GM12865 (cell line): ENCODE results near the gene EFEMP2.

ENCODE experiments used
- DNase-seq: peaks from one replicate; pipeline ENCODE4 v3.0.0; 2010; ENCODE audit warnings: low read depth
- H3K4me3 ChIP-seq: 2 replicates; pipeline ENCODE4 v1.5.1; 2011; ENCODE audit warnings: mild to moderate bottlenecking, low read depth, low read length, control low read depth
- TF ChIP-seq, protein P1 (sequence below): IDR thresholded peaks from 2 replicates; pipeline ENCODE4 v1.5.1; 2011; ENCODE audit warnings: low read length, control low read depth, low read depth, inconsistent platforms; ENCODE audit not compliant: insufficient read depth; ENCODE audit errors: missing control alignments

The EFEMP2 gene

DNA sequence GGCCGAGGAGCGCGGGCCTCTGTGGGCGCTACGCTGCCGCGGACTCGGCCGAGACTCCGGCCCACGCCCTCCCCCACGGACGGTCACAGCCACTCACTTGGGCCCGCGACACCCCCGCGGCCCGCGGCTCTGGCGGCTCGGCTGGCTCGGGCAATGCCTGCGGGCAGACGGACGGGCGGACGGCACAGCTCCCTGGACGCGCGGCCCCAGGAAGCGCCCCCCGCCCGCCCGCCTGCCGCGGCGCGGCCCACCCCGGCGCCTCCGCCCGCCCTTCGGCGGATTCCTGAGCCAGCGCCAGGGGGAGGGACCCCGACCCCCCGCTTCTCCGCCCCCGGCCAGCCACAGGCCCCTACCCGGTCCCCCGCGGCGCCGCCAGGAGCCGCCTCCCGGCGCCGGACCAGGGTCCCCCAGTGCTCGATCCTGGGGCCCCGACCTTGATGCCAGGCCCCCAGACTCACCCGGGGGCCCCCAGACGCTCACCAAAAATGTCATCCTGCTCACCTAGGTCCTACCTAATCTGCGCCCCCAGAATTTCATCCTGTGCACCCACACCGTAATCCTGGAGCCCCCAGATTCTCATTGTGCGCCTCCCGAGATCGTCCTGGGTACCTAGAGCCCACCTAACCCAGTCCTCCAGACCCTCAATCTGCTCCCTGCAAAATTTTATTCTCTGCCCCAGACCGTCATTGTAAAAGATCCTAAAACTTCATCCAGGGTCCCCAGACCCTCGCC, at the start of gene EFEMP2:
Gene EFEMP2, minus strand, starts transcription at position 215 of the 732 bp plus-strand sequence. CDS start 446 bp downstream, outside the sequence.
- no peak for DNase-seq
- TF ChIP-seq, protein P1, sequence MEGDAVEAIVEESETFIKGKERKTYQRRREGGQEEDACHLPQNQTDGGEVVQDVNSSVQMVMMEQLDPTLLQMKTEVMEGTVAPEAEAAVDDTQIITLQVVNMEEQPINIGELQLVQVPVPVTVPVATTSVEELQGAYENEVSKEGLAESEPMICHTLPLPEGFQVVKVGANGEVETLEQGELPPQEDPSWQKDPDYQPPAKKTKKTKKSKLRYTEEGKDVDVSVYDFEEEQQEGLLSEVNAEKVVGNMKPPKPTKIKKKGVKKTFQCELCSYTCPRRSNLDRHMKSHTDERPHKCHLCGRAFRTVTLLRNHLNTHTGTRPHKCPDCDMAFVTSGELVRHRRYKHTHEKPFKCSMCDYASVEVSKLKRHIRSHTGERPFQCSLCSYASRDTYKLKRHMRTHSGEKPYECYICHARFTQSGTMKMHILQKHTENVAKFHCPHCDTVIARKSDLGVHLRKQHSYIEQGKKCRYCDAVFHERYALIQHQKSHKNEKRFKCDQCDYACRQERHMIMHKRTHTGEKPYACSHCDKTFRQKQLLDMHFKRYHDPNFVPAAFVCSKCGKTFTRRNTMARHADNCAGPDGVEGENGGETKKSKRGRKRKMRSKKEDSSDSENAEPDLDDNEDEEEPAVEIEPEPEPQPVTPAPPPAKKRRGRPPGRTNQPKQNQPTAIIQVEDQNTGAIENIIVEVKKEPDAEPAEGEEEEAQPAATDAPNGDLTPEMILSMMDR: no peak

DNA sequence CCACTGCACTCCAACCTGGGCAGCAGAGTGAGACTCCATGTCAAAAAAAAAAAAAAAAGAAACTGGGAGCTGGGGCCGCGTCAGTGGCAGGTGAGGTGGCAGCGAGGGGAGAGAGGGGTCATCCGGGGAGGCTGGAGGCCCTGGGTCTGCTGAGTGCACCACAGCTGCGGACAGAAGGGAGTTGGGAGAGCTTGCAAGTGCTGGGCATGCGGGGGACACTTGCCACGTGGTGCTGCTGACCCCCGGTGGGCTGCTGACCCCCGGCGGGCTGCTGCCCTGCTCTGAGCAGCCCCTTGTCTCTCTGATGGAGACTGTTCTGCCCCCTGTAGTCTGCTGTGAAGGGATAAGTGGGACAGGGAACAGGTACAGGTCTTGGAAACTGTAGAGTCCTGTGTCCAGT, 49.3 kb upstream of the EFEMP2 start:
- no peak overlapping the region for H3K4me3 ChIP-seq
- no peak for DNase-seq
- TF ChIP-seq, protein P1: no peak

More for the DNA sequence above, at the start of gene EFEMP2:
- H3K4me3 ChIP-seq: peak within 1 kb of the TSS; percentile 66

DNA sequence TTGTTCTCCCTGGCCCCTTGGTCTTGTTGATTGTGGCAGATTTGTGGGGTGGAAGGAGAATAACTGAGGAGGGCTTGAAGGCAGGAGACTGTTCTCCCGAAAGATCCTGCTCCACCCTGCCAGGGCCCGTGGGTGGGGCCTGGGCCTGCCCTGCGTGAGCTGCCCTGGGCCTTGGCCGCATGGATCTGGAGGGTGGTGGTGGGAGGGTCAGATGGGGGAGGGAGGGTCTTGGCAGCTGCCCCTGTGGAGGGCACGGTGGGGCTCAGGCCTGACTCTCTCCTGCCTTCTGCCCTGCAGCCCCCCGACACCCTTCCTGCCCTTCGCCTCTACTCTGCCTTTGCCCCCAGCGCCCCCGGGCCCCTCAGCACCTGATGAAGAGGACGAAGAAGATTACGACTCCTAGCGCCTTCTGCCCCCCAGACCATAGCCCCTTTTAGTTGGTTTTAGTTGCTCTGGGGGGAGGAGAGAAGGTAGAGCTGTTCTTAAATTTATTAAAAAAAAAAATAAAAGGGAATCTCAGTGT, 48.5 kb upstream of the EFEMP2 start:
- DNase-seq: no peak
- TF ChIP-seq, protein P1: no peak
- no peak overlapping the region for H3K4me3 ChIP-seq

DNA sequence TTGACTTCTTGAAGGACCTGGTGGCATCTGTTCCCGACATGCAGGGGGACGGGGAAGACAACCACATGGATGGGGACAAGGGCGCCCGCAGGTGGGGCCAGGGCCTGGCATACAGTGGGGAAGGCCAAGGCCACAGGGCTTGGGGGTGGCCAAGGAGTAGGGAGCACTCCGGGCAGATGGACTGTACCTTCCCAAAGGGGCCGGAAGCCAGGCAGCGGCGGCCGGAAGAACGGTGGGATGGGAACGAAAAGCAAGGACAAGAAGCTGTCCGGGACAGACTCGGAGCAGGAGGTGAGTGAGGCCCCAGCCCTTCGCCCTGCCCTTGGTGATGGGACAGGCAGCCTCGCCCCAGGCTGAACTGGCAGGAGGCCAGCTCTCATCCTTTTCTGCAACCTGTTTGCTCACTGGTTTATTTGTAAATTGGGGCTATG, 47.8 kb upstream of the EFEMP2 start:
- TF ChIP-seq, protein P1: no peak

DNA sequence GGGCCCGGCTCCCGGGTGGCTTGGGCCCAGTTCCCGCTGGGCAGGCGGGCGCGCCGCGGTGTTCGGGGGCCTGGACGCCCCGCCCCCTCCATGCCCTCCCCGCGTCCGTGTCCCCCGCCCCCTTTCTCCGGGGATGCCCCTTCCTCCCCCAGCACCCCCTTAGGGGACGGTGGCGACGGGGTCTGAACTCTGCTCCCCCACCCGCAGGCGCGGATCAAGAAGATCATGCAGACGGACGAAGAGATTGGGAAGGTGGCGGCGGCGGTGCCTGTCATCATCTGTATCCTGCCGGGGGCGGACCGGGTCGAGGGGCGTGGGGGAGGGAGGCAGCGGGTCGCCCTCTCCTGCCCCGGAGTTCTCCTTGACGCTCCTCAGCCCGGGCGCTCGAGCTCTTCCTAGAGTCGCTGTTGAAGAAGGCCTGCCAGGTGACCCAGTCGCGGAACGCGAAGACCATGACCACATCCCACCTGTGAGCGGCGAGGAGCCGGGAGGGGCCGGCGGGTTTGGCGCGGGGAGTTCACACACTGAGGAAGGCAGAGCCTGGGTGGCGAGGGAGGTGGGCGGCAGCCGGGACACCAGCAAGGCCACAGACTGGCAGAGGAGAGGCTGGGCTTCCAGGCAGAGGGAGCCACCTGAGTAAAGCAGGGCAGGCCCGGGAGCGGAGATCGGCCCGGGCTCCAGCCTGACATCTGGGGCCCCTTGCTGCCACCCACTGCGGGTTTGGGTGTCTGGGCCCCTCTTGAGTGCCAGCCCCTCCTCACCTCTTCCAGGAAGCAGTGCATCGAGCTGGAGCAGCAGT, 47.2 kb upstream of the EFEMP2 start:
- TF ChIP-seq, protein P1: no peak
- DNase-seq: peak; percentile 56

More for the DNA sequence above, 47.8 kb upstream of the EFEMP2 start:
- no peak for DNase-seq
- peak overlapping the region; percentile 80 for H3K4me3 ChIP-seq

DNA sequence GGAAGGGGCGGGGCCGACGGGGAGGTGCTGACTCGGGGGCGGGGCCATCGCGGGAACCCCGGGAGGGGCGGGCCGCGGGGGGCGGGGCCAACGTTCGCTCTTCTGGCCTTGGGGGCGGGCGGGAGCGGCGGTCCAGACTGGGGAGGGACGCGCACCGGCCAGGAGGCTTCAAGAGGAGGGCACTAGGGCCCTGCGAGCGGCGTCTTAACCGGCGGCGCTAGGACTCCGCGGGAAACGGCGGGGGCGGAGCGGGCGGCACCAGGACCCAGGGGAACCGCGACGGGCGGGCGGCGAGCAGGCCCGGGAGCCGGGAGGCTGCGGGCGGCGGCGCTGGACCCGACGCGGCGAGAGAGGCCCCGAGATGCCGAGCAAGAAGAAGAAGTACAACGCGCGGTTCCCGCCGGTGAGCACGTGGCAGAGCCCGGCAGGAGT, 46.6 kb upstream of the EFEMP2 start, which contains the start of gene DRAP1:
Gene DRAP1, plus strand, starts transcription at position 286 of the 432 bp plus-strand sequence. Its CDS starts 76 bp downstream, at position 362.
- H3K4me3 ChIP-seq: peak within 1 kb of the TSS; percentile 92
- TF ChIP-seq, protein P1: no peak
- DNase-seq: peak; percentile 99

More for the DNA sequence above, 47.2 kb upstream of the EFEMP2 start:
- peak overlapping the region; percentile 80 for H3K4me3 ChIP-seq
